GM21717 (cell line): ENCODE results near the gene GYS1.
"Not testable (repeated sequence)": the region's sequence is repeated elsewhere in the genome, so short reads cannot be mapped to it uniquely, and the experiment has no call there.

Experiments
- ATAC-seq: cut with Tn5 transposase; IDR thresholded peaks from one replicate; pipeline ENCODE4 v1.9.1; 2021; ENCODE audit warnings: mild to moderate bottlenecking, moderate library complexity; ENCODE audit not compliant: unreplicated experiment

GYS1 gene

GRCh38 chr19:48946463-48947257, 46.4 kb downstream of the GYS1 start:
- ATAC-seq: no peak

- no peak for ATAC-seq
These were observed 47.3 kb downstream of the GYS1 start for GRCh38 chr19:48945817-48946216.

GRCh38 chr19:48945415-48945814, 47.7 kb downstream of the GYS1 start:
- no peak for ATAC-seq

- no peak for ATAC-seq
These were observed 50.0 kb downstream of the GYS1 start for GRCh38 chr19:48943081-48943480.

GRCh38 chr19:48940902-48941301, 52.2 kb downstream of the GYS1 start:
- no peak for ATAC-seq

- ATAC-seq: no peak
These were observed 54.9 kb downstream of the GYS1 start for GRCh38 chr19:48938256-48938655.

GRCh38 chr19:48935864-48936263, 57.2 kb downstream of the GYS1 start:
- ATAC-seq: no peak

- no peak for ATAC-seq
These were observed 58.3 kb downstream of the GYS1 start for GRCh38 chr19:48934837-48935236.

- ATAC-seq: no peak
These were observed 59.7 kb downstream of the GYS1 start, which contains the start of gene DHDH for GRCh38 chr19:48933382-48933932. Gene DHDH, plus strand, starts transcription at chr19:48933699. Its CDS starts 23 bp downstream, at chr19:48933722.

GRCh38 chr19:48928164-48929025, 64.7 kb downstream of the GYS1 start:
- ATAC-seq: no peak

GRCh38 chr19:48927692-48928091, 65.4 kb downstream of the GYS1 start:
- ATAC-seq: not testable (repeated sequence)

- ATAC-seq: no peak
These were observed 66.2 kb downstream of the GYS1 start for GRCh38 chr19:48926909-48927308.

GRCh38 chr19:48925890-48926289, 67.2 kb downstream of the GYS1 start:
- ATAC-seq: not testable (repeated sequence)

GRCh38 chr19:48925240-48925843, 67.8 kb downstream of the GYS1 start:
- ATAC-seq: no peak

GRCh38 chr19:48922548-48923490, 70.3 kb downstream of the GYS1 start:
- no peak for ATAC-seq

GRCh38 chr19:48921721-48922500, 71.2 kb downstream of the GYS1 start:
- no peak for ATAC-seq

- no peak for ATAC-seq
These were observed 72.2 kb downstream of the GYS1 start for GRCh38 chr19:48920949-48921348.

- not testable (repeated sequence) for ATAC-seq
These were observed 73.8 kb downstream of the GYS1 start for GRCh38 chr19:48919271-48919670.

GRCh38 chr19:48918801-48919247, 74.3 kb downstream of the GYS1 start:
- ATAC-seq: no peak
